Kidney (tissue), 14 donors: Measurements from ENCODE around the gene KATNA1. TPM values are rescaled to one million over a fixed set of nuclear protein-coding genes. Genes with fewer than 3 reads are reported as not detected.

ENCODE experiments used
- DNase-seq, 5 donors: peaks; one replicate each; pipeline ENCODE4 v3.0.0-alpha.2; 2013 to 2020
- FAIRE-seq: peaks from 2 replicates; lab custom pipeline; 2012; peaks lifted over from hg19 to GRCh38; lab: Jason Lieb, UNC
- H3K27ac ChIP-seq, 2 donors: one replicate each; pipeline ENCODE4 v1.7.0; 2013; ENCODE audit warnings: low read depth in 2 of 2, low read length in 2 of 2, inconsistent platforms in 1 of 2
- H3K27me3 ChIP-seq: one replicate; pipeline ENCODE4 v1.7.1; 2013; ENCODE audit warnings: low read length, inconsistent platforms; ENCODE audit not compliant: control insufficient read depth, insufficient read depth
- H3K36me3 ChIP-seq, 3 donors: one replicate each; pipeline versions ENCODE4 v1.7.0 to v1.7.1; 2013; ENCODE audit warnings: low read length in 3 of 3, control low read depth in 1 of 3, inconsistent platforms in 1 of 3; ENCODE audit not compliant: insufficient read depth in 3 of 3, control insufficient read depth in 2 of 3
- H3K4me1 ChIP-seq, 3 donors: one replicate each; pipeline versions ENCODE4 v1.7.0 to v1.7.1; 2013; ENCODE audit warnings: low read length in 3 of 3, inconsistent platforms in 1 of 3, low read depth in 1 of 3; ENCODE audit not compliant: control insufficient read depth in 2 of 3, insufficient read depth in 2 of 3
- H3K4me3 ChIP-seq, 3 donors: one replicate each; pipeline versions ENCODE4 v1.7.0 to v1.8.1; 2013; ENCODE audit warnings: low read length in 3 of 3, control low read depth in 1 of 3, inconsistent platforms in 1 of 3
- H3K9ac ChIP-seq, 3 donors: one replicate each; pipeline versions ENCODE4 v1.7.0 to v1.7.1; 2013; ENCODE audit warnings: low read length in 3 of 3, control low read depth in 1 of 3, inconsistent platforms in 1 of 3
- H3K9me3 ChIP-seq, 3 donors: one replicate each; pipeline versions ENCODE4 v1.7.0 to v1.7.1; 2013; ENCODE audit warnings: low read length in 3 of 3, control low read depth in 1 of 3, inconsistent platforms in 1 of 3; ENCODE audit not compliant: control insufficient read depth in 2 of 3, insufficient read depth in 1 of 3
- intact Hi-C: fragments of 100-400 bp; cut with DNase I; formaldehyde crosslinking; loops from one replicate; pipeline ENCODE4 v1.11.1; 2022
- polyA plus RNA-seq: library from polyadenylated mRNA; stranded (reverse); fragments of 350-450 nt; fragmentation: Illumina TruSeq; extraction: RNeasy Lipid Tissue Mini Kit (QIAGEN cat#74804); gene quantifications from one replicate; pipeline ENCODE4 v1.2.3, GENCODE V29; 2014; ENCODE audit warnings: low read depth, low replicate concordance; ENCODE audit not compliant: insufficient read depth
- total RNA-seq: library from RNA; stranded (reverse); fragmentation: NEBNext Ultra II Directional; extraction: Animal tissue kit (Norgen Biotek cat#: 25700); gene quantifications from one replicate; pipeline ENCODE4 v1.2.1, GENCODE V29; 2021
- TF ChIP-seq, protein P1 (sequence below): IDR thresholded peaks from 3 replicates; pipeline ENCODE4 v1.5.1; 2012; ENCODE audit warnings: mild to moderate bottlenecking, moderate library complexity, borderline replicate concordance; ENCODE audit not compliant: insufficient read depth; ENCODE audit errors: extremely low read depth
- donor health status: control.
- donor health status: control.
- donor health status: control.
- donor health status: control.
- donor health status: control.
- donor health status: DM: yes; HTN: yes; CAD: no.
- donor health status: Normal renal cell carcinoma (clear cell type).

Gene KATNA1
- total and polyA plus RNA-seq, 2 donors from 2014 or later, result 16.0 to 18.1 TPM

DNA sequence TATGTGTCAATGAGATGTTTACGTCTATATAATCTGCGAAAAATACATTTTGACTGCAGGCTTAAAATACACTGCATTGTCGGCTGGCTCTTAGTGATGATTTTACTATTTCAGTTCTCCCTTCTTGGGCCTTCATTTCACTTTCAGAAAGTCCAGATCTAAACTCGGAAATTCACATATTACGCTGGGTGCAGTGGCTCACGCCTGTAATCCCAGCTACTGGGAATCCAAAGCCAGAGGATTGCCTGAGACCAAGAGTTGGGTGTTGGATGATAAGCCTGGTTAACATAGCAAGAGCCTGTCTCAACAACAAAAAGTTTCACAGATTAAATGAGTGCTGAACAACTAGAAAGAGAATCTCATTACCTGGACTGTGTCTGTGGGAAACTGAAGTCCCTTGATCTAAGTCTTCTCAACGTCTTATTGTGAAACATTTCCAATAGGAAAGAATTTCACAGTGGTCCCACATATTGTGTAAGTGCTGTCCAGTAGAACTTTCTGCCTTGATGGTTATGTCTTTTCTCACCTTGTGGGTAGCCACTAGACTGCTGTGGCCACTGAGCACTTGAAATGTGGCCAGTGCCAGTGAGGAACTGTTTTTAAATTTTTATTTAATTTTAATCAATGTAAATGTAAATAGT is 80.4 kb downstream of the KATNA1 start:
- DNase-seq (no peak), FAIRE-seq (no peak)
- H3K9ac ChIP-seq, result no peak overlapping the region
- intact Hi-C loops, result no loop called here
- H3K27me3 ChIP-seq, result no peaks in the 10 kb centered on the region
- H3K9me3 ChIP-seq, result no peaks in the 10 kb centered on the region
- TF ChIP-seq, protein P1, sequence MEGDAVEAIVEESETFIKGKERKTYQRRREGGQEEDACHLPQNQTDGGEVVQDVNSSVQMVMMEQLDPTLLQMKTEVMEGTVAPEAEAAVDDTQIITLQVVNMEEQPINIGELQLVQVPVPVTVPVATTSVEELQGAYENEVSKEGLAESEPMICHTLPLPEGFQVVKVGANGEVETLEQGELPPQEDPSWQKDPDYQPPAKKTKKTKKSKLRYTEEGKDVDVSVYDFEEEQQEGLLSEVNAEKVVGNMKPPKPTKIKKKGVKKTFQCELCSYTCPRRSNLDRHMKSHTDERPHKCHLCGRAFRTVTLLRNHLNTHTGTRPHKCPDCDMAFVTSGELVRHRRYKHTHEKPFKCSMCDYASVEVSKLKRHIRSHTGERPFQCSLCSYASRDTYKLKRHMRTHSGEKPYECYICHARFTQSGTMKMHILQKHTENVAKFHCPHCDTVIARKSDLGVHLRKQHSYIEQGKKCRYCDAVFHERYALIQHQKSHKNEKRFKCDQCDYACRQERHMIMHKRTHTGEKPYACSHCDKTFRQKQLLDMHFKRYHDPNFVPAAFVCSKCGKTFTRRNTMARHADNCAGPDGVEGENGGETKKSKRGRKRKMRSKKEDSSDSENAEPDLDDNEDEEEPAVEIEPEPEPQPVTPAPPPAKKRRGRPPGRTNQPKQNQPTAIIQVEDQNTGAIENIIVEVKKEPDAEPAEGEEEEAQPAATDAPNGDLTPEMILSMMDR, result no peak
- H3K4me3 ChIP-seq, result peak overlapping the region in 2 of 3 donors; percentile 2 to 83
- H3K36me3 ChIP-seq, result no peaks in the 10 kb centered on the region
- H3K4me1 ChIP-seq, result peaks cover 0 to 3% (median 0%) of the 10 kb centered on the region in 3 donors
- H3K27ac ChIP-seq, result no peak overlapping the region

DNA sequence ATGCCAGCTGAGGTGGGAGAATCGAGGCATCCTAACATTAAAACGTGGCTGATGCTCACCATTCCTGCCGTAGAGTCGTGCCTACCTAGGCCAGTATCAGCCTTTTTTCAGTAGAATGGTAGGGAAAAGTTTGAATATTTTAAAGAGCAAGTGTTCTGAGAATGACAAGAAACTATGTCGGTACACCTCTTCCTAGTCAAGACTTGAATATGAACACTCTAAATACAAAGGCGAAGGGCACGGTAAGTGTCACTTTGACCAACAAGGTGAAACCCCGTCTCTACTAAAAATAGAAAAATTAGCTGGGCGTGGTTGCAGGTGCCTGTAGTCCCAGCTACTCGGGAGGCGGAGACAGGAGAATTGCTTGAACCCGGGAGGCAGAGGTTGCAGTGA is 81.3 kb downstream of the KATNA1 start:
- H3K4me1 ChIP-seq, result peaks cover 0 to 3% (median 0%) of the 10 kb centered on the region in 3 donors
- FAIRE-seq (no peak), DNase-seq (no peak)
- peak overlapping the region; percentile 91 to 94 for H3K27ac ChIP-seq
- no peaks in the 10 kb centered on the region for H3K9me3 ChIP-seq
- peak overlapping the region; percentile 58 to 84 (median 80) for H3K9ac ChIP-seq
- no peaks in the 10 kb centered on the region for H3K27me3 ChIP-seq
- H3K36me3 ChIP-seq, result no peaks in the 10 kb centered on the region
- peak overlapping the region; percentile 73 to 86 (median 83) for H3K4me3 ChIP-seq
- intact Hi-C loops, result no loop called here
- TF ChIP-seq, protein P1, result peak; percentile 1

DNA sequence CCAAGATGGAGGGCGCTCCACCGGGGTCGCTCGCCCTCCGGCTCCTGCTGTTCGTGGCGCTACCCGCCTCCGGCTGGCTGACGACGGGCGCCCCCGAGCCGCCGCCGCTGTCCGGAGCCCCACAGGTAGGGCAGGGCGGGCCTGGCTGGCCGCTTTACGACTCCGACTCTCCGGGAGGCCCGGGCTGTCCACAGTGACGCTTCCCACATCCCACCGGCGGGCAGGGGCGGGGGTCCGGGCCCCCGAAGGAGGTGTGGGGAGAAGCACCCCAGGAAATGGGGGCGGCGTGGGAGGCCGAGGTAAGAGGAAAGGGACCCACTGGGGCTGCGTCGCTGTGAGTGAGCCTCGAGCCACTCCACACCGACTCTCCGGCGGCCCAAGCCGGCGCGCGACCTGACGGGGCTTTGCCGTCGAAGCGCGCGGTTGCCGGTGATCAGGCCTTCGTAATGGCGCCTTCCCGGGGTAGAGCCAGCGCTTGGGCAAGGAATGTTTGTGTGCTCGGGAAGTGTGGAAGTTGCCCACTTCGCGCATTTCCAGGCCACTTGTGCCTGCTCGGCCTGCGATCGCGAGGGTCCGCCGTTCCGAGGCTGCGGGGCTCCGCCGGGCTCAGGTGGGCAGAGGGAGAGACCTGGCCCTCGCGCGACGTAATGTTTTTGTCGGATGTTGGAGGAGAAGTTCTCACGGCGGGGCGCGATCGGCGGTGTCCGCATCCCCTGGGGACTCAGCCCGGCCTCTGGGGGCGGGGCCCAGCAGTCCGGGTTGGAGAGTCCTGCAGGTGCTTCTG is 81.9 kb downstream of the KATNA1 start:
- no peaks in the 10 kb centered on the region for H3K36me3 ChIP-seq
- H3K9ac ChIP-seq, result peak overlapping the region; percentile 58 to 84 (median 80)
- H3K9me3 ChIP-seq, result no peaks in the 10 kb centered on the region
- H3K27me3 ChIP-seq, result no peaks in the 10 kb centered on the region
- H3K27ac ChIP-seq, result peak overlapping the region; percentile 91 to 94
- DNase-seq (peak; percentile 74 to 90 (median 83)), FAIRE-seq (no peak)
- intact Hi-C loops, result no loop called here
- TF ChIP-seq, protein P1, result no peak
- peaks cover 0 to 3% (median 0%) of the 10 kb centered on the region in 3 donors for H3K4me1 ChIP-seq
- peak overlapping the region; percentile 73 to 86 (median 83) for H3K4me3 ChIP-seq
